ENCODE results near the gene PRTFDC1. TPM values are rescaled to one million over a fixed set of nuclear protein-coding genes. Genes with fewer than 3 reads are reported as not detected.

PRTFDC1 gene
- total RNA-seq, 2 experiments from 2014 or later = not detected

DNA sequence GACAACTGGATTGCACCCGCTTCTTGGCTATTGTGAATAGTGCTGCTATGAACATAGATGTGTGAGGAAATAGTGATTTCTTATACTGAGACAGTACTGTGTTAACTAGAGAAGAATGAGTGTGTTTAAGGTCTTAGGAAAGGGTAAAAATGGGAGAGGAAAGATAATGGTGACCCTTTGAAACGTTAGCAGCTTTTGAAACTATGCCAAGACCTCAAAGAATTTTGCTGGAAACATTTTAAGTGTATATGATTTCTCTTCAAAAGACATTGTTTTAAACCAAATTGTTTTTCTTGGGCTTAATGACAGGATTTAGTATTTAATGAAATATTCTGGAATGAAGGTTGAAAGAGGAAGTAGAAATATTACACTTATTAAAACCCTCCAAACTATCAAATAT is 127.9 kb downstream of the PRTFDC1 start:
- H4K20me1 ChIP-seq (ENCODE audit: insufficient read depth, low read length) = no peaks in the 10 kb centered on the region
- no peaks in the 10 kb centered on the region for H3K9me3 ChIP-seq (ENCODE audit: low read length)
- no peak for DNase-seq (ENCODE audit: low spot score)
- H3K36me3 ChIP-seq (ENCODE audit: insufficient read depth, low read length) = no peaks in the 10 kb centered on the region
- no peak overlapping the region for H3K4me3 ChIP-seq (ENCODE audit: low read depth, low read length, poor library complexity, severe bottlenecking)
- no peak for TF ChIP-seq EZH2phosphoT487 (IDR thresholded peaks at IDR 0.05; ENCODE audit: borderline replicate concordance, low read depth, low read length)
- TF ChIP-seq, protein P1, sequence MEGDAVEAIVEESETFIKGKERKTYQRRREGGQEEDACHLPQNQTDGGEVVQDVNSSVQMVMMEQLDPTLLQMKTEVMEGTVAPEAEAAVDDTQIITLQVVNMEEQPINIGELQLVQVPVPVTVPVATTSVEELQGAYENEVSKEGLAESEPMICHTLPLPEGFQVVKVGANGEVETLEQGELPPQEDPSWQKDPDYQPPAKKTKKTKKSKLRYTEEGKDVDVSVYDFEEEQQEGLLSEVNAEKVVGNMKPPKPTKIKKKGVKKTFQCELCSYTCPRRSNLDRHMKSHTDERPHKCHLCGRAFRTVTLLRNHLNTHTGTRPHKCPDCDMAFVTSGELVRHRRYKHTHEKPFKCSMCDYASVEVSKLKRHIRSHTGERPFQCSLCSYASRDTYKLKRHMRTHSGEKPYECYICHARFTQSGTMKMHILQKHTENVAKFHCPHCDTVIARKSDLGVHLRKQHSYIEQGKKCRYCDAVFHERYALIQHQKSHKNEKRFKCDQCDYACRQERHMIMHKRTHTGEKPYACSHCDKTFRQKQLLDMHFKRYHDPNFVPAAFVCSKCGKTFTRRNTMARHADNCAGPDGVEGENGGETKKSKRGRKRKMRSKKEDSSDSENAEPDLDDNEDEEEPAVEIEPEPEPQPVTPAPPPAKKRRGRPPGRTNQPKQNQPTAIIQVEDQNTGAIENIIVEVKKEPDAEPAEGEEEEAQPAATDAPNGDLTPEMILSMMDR (conservative IDR thresholded peaks at IDR 0.05; ENCODE audit: low read length) = no peak
- H3K79me2 ChIP-seq (ENCODE audit: insufficient read depth, low read depth, low read length) = no peaks in the 10 kb centered on the region
- H3K4me1 ChIP-seq (ENCODE audit: insufficient read depth, low read length, poor library complexity, severe bottlenecking) = no peaks in the 10 kb centered on the region
- no peaks in the 10 kb centered on the region for H3K9me2 ChIP-seq (ENCODE audit: insufficient read depth, low read length)
- CTCF ChIA-PET (ENCODE audit: unreplicated experiment) = no interaction called here
- BruUV-seq (replicated peaks) = no TSS peak
- no peak overlapping the region for H3K27ac ChIP-seq (ENCODE audit: low read depth, low read length, poor library complexity, severe bottlenecking)
- H2AFZ ChIP-seq (ENCODE audit: low read length) = no peak overlapping the region
- intact Hi-C loops (cut with micrococcal nuclease; ENCODE audit: unreplicated experiment) = no loop called here
- H3K4me2 ChIP-seq (ENCODE audit: low read length) = no peak overlapping the region
- POLR2A ChIA-PET = no interaction called here

DNA sequence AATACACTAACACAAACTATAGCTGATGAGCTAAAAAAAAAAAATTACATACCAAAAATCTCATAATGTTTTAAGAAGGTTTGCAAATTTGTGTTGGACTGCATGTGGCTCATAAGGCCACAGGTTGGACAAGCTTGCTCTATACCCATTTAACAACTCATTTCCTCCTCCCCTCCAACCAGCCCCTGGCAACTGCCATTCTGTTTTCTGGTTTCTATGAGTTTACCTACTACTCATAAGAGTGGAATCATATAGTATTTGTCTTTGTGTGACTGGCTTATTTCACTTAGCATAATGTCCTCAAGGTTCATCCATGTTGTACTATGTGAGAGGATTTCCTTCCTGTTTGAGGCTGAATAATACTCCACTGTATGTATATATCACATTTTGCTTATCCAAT is 128.3 kb downstream of the PRTFDC1 start:
- intact Hi-C loops (cut with micrococcal nuclease; ENCODE audit: unreplicated experiment) = no loop called here
- Histone ChIP-seq H3K4me1 (ENCODE audit: insufficient read depth, low read length, poor library complexity, severe bottlenecking) (no peaks in the 10 kb centered on the region), H4K20me1 (ENCODE audit: insufficient read depth, low read length) (no peaks in the 10 kb centered on the region), H3K4me2 (ENCODE audit: low read length) (no peak overlapping the region), H3K27ac (ENCODE audit: low read depth, low read length, poor library complexity, severe bottlenecking) (no peak overlapping the region), H2AFZ (ENCODE audit: low read length) (no peak overlapping the region), H3K36me3 (ENCODE audit: insufficient read depth, low read length) (no peaks in the 10 kb centered on the region), H3K9me3 (ENCODE audit: low read length) (no peaks in the 10 kb centered on the region), H3K79me2 (ENCODE audit: insufficient read depth, low read depth, low read length) (no peaks in the 10 kb centered on the region), H3K9me2 (ENCODE audit: insufficient read depth, low read length) (no peaks in the 10 kb centered on the region), H3K4me3 (ENCODE audit: low read depth, low read length, poor library complexity, severe bottlenecking) (no peak overlapping the region)
- no peak for DNase-seq (ENCODE audit: low spot score)
- BruUV-seq (replicated peaks) = no TSS peak
- no peak for TF ChIP-seq EZH2phosphoT487 (IDR thresholded peaks at IDR 0.05; ENCODE audit: borderline replicate concordance, low read depth, low read length)
- TF ChIP-seq, protein P1 (conservative IDR thresholded peaks at IDR 0.05; ENCODE audit: low read length) = no peak
- ChIA-PET POLR2A (interaction anchor here (0.6 kb wide), 1 partner anchor 1269 kb away, joined by 3 read pairs; no protein-coding TSS in a partner anchor), CTCF (ENCODE audit: unreplicated experiment) (no interaction called here)

GRCh38 chr10:24822590-24822989 is 129.8 kb downstream of the PRTFDC1 start:
- BruUV-seq (replicated peaks) = no TSS peak
- POLR2A ChIA-PET = no interaction called here
- Histone ChIP-seq H4K20me1 (ENCODE audit: insufficient read depth, low read length) (no peaks in the 10 kb centered on the region), H3K4me2 (ENCODE audit: low read length) (no peak overlapping the region), H3K9me2 (ENCODE audit: insufficient read depth, low read length) (no peaks in the 10 kb centered on the region), H3K9me3 (ENCODE audit: low read length) (no peaks in the 10 kb centered on the region), H3K4me1 (ENCODE audit: insufficient read depth, low read length, poor library complexity, severe bottlenecking) (no peaks in the 10 kb centered on the region), H3K79me2 (ENCODE audit: insufficient read depth, low read depth, low read length) (no peaks in the 10 kb centered on the region), H3K36me3 (ENCODE audit: insufficient read depth, low read length) (no peaks in the 10 kb centered on the region), H3K4me3 (ENCODE audit: low read depth, low read length, poor library complexity, severe bottlenecking) (no peak overlapping the region), H2AFZ (ENCODE audit: low read length) (no peak overlapping the region), H3K27ac (ENCODE audit: low read depth, low read length, poor library complexity, severe bottlenecking) (no peak overlapping the region)
- TF ChIP-seq, protein P1 (conservative IDR thresholded peaks at IDR 0.05; ENCODE audit: low read length) = no peak
- TF ChIP-seq EZH2phosphoT487 (IDR thresholded peaks at IDR 0.05; ENCODE audit: borderline replicate concordance, low read depth, low read length) = no peak
- DNase-seq (ENCODE audit: low spot score) = no peak
- CTCF ChIA-PET (ENCODE audit: unreplicated experiment) = no interaction called here
- intact Hi-C loops (cut with micrococcal nuclease; ENCODE audit: unreplicated experiment) = no loop called here

Data from OCI-LY7 (cell line).